PC-9 (cell line): ENCODE data around the gene RNF8. TPM values are rescaled to one million over a fixed set of nuclear protein-coding genes. Genes with fewer than 3 reads are reported as not detected.

ENCODE experiments used
- BruUV-seq: library from RNA; stranded (reverse); fragments of 400-500 nt; replicated peaks from 2 replicates; lab custom pipeline; 2021; lab: Mats Ljungman, UMichigan
- CTCF ChIA-PET: fragments of 300-600 bp; sonication (Branson Sonifier 250); formaldehyde crosslinking; loops from one replicate; lab custom pipeline; 2022; ENCODE audit warnings: antibody characterized with exemption; lab: Charles Lee
- POLR2A ChIA-PET: fragments of 300-600 bp; sonication (Branson Sonifier 250); formaldehyde crosslinking; loops from one replicate; lab custom pipeline; 2022; ENCODE audit warnings: antibody characterized with exemption; ENCODE audit not compliant: unreplicated experiment; lab: Charles Lee
- DNase-seq, 2 experiments: peaks; one replicate each; pipeline versions ENCODE4 v3.0.0 to v3.0.0-alpha.2; 2015 to 2022; ENCODE audit warnings: mixed read lengths in 1 of 2
- H2AFZ ChIP-seq: fragments of 200-600 bp; sonication (generic); 2 replicates; pipeline ENCODE4 v1.8.1; 2017; ENCODE audit warnings: antibody characterized with exemption
- H3F3A ChIP-seq: fragments of 200-600 bp; sonication (generic); 2 replicates; pipeline ENCODE4 v1.8.1; 2017; ENCODE audit warnings: antibody characterized with exemption, mild to moderate bottlenecking, low read depth; ENCODE audit not compliant: insufficient read depth
- H3K27ac ChIP-seq: fragments of 200-600 bp; sonication (generic); 2 replicates; pipeline ENCODE4 v1.6.1; 2016; ENCODE audit warnings: mixed run types
- H3K27me3 ChIP-seq: fragments of 200-600 bp; sonication (generic); 2 replicates; pipeline ENCODE4 v1.6.1; 2016; ENCODE audit warnings: low read depth, mixed run types; ENCODE audit not compliant: insufficient read depth
- H3K36me3 ChIP-seq: fragments of 200-600 bp; sonication (generic); 2 replicates; pipeline ENCODE4 v1.6.1; 2016; ENCODE audit warnings: low read depth, mixed run types
- H3K4me1 ChIP-seq: fragments of 200-600 bp; sonication (generic); replicated peaks from 2 replicates; pipeline ENCODE4 v1.6.1; 2016; ENCODE audit warnings: mixed run types; ENCODE audit not compliant: insufficient read depth
- H3K4me2 ChIP-seq: fragments of 200-600 bp; sonication (generic); 2 replicates; pipeline ENCODE4 v1.6.1; 2017; ENCODE audit warnings: mixed run types
- H3K4me3 ChIP-seq: fragments of 200-600 bp; sonication (generic); 2 replicates; pipeline ENCODE4 v1.6.1; 2016; ENCODE audit warnings: mixed run types
- H3K79me2 ChIP-seq: fragments of 200-600 bp; sonication (generic); 2 replicates; pipeline ENCODE4 v1.6.1; 2017; ENCODE audit warnings: low read depth, mixed run types
- H3K9me2 ChIP-seq: fragments of 200-600 bp; sonication (generic); 2 replicates; pipeline ENCODE4 v1.8.1; 2017; ENCODE audit warnings: mild to moderate bottlenecking; ENCODE audit not compliant: insufficient read depth
- H3K9me3 ChIP-seq: fragments of 200-600 bp; sonication (generic); 2 replicates; pipeline ENCODE4 v1.8.1; 2016; ENCODE audit warnings: low read depth; ENCODE audit not compliant: insufficient read depth
- H4K20me1 ChIP-seq: fragments of 200-600 bp; sonication (generic); 2 replicates; pipeline ENCODE4 v1.8.1; 2017; ENCODE audit not compliant: insufficient read depth
- CTCF ChIP-seq: fragments of 200-600 bp; sonication (generic); conservative IDR thresholded peaks from 2 replicates; pipeline ENCODE4 v1.6.1; 2017; ENCODE audit warnings: mixed run types, antibody characterized with exemption, mild to moderate bottlenecking, moderate library complexity
- EZH2 ChIP-seq: fragments of 200-600 bp; sonication (generic); IDR thresholded peaks from 2 replicates; pipeline ENCODE4 v1.8.0; 2017; ENCODE audit warnings: antibody characterized with exemption, low read depth
- intact Hi-C: fragments of 100-400 bp; cut with micrococcal nuclease; formaldehyde crosslinking; loops from one replicate; pipeline ENCODE4 v1.10.0; 2022; ENCODE audit not compliant: unreplicated experiment
- total RNA-seq: library from RNA; stranded (reverse); gene quantifications from 2 replicates; pipeline ENCODE4 v1.2.3, GENCODE V29; 2021

Gene RNF8
- total RNA-seq, 1 experiment from 2014 or later, result 17.5 TPM

DNA sequence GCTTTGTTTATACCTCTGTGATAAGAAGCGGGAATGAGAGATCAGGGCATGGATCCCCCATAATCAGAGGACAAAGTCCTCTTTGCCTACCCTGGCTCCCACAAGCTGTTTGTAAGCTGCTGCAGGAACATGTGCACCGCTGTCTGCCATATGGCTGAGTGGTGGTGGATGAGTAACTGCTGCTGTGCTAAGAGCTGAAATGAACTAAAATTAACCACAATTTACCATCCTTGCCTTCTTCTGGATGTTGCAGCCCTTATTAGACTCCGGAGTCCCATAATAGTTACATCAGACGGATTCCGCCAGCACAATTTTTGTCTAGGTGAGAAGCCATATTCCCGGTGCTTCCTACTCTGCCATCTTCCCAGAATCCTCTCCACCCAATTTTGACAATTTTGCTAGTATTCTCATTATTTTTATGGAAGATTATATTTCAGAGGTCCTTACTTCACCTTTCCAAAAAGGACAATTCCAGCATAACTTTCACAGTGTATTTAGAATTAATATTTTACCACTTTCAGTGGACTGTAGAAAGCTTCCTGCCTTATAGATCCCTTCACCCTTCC is 73.2 kb downstream of the RNF8 start:
- intact Hi-C loops, result no loop called here
- ChIA-PET CTCF (no interaction called here), POLR2A (interaction anchor here (0.5 to 0.7 kb wide), 2 partner anchors 880 to 1296 kb away, joined by 3 to 4 read pairs; no protein-coding TSS in a partner anchor)
- no TSS peak for BruUV-seq
- H3F3A ChIP-seq, result no peaks in the 10 kb centered on the region
- no peaks in the 10 kb centered on the region for H3K9me2 ChIP-seq
- no peaks in the 10 kb centered on the region for H4K20me1 ChIP-seq
- H2AFZ ChIP-seq, result no peak overlapping the region
- H3K4me3 ChIP-seq, result no peak overlapping the region
- no peaks in the 10 kb centered on the region for H3K79me2 ChIP-seq
- TF ChIP-seq CTCF (no peak), EZH2 (no peak)
- no peak overlapping the region for H3K27ac ChIP-seq
- no peaks in the 10 kb centered on the region for H3K27me3 ChIP-seq
- H3K36me3 ChIP-seq, result no peaks in the 10 kb centered on the region
- no peaks in the 10 kb centered on the region for H3K4me1 ChIP-seq
- H3K4me2 ChIP-seq, result no peak overlapping the region
- no peaks in the 10 kb centered on the region for H3K9me3 ChIP-seq
- DNase-seq, result no peak

DNA sequence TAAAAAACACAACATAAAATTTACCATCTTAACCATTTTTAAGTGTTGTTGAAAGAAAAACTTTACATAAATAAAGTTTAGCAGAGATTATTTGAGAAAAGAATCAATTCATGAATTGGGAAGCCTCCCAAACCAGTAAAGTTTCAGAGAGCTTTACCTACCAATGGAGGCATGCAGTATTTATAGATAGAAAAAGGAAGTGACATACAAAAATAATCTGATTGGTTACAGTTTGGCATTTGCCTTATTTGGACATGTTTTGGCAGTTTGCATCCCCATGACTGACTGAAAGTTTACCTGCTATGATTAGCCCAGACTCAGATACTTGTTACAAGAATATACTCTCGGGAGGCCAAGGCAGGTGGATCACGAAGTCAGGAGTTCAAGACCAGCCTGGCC is 75.6 kb downstream of the RNF8 start:
- no peak overlapping the region for H3K27ac ChIP-seq
- H3K36me3 ChIP-seq, result no peaks in the 10 kb centered on the region
- H3K9me3 ChIP-seq, result no peaks in the 10 kb centered on the region
- no peaks in the 10 kb centered on the region for H3K27me3 ChIP-seq
- POLR2A ChIA-PET, result no interaction called here
- H4K20me1 ChIP-seq, result no peaks in the 10 kb centered on the region
- TF ChIP-seq EZH2 (no peak), CTCF (no peak)
- no peak for DNase-seq
- H3K4me2 ChIP-seq, result no peak overlapping the region
- CTCF ChIA-PET, result no interaction called here
- peaks cover 13% of the 10 kb centered on the region for H3K4me1 ChIP-seq
- H3K4me3 ChIP-seq, result no peak overlapping the region
- BruUV-seq, result no TSS peak
- H2AFZ ChIP-seq, result no peak overlapping the region
- no peaks in the 10 kb centered on the region for H3F3A ChIP-seq
- H3K9me2 ChIP-seq, result no peaks in the 10 kb centered on the region
- H3K79me2 ChIP-seq, result peaks cover 11% of the 10 kb centered on the region
- intact Hi-C loops, result no loop called here

DNA sequence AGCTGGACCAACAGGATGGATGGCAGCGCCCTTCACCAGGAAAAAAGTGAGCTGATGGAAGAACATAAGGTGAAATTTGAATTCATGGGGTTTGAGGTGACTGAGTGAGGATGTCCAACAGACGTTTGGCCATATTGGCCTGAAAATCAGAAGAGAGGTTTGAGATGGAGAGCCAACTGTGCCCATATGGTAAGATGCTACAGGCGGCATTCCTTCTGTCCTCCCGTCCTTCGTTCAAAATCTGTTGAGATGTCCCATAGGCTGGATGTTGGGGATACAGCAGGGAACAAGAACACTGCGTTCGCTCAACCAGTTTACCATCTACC is 78.8 kb downstream of the RNF8 start:
- H3K9me2 ChIP-seq, result no peaks in the 10 kb centered on the region
- POLR2A ChIA-PET, result interaction anchor here (0.7 to 0.8 kb wide), 2 partner anchors 41 to 1343 kb away, joined by 3 to 7 read pairs; no protein-coding TSS in a partner anchor
- peak overlapping the region; percentile 97 for H2AFZ ChIP-seq
- no peaks in the 10 kb centered on the region for H3K27me3 ChIP-seq
- H3K4me2 ChIP-seq, result peak overlapping the region; percentile 99
- intact Hi-C loops, result no loop called here
- DNase-seq, result no peak
- H3K79me2 ChIP-seq, result peaks cover 21% of the 10 kb centered on the region
- H3F3A ChIP-seq, result no peaks in the 10 kb centered on the region
- H4K20me1 ChIP-seq, result no peaks in the 10 kb centered on the region
- TSS peak; percentile 93 for BruUV-seq
- peaks cover 12% of the 10 kb centered on the region; the same call in 1 of the 2 replicates for H3K36me3 ChIP-seq
- H3K4me1 ChIP-seq, result peaks cover 14% of the 10 kb centered on the region
- no peak for TF ChIP-seq EZH2
- no peak for TF ChIP-seq CTCF
- no peaks in the 10 kb centered on the region for H3K9me3 ChIP-seq
- CTCF ChIA-PET, result interaction anchor here (0.6 to 0.9 kb wide), 2 partner anchors 411 to 650 kb away, joined by 3 to 4 read pairs; no protein-coding TSS in a partner anchor
- peak overlapping the region; percentile 87 for H3K4me3 ChIP-seq
- no peak overlapping the region for H3K27ac ChIP-seq
